Thyroid gland (tissue), 4 donors: ENCODE data around the gene COL6A3.

Source experiments
- POLR2A ChIP-seq, 2 donors: fragments of 450-650 bp; IDR thresholded peaks; one replicate each; pipeline ENCODE4 v1.6.1; 2017; ENCODE audit warnings: antibody characterized with exemption in 2 of 2, mild to moderate bottlenecking in 2 of 2, moderate library complexity in 1 of 2
- TF ChIP-seq, protein P1 (sequence below), 6 experiments: fragments of 200-600 bp in 3 of 6; fragments of 450-650 bp in 3 of 6; sonication (generic) in 3 of 6; IDR thresholded peaks; one replicate each; pipeline ENCODE4 v1.5.1; 2016 to 2019; ENCODE audit warnings: antibody characterized with exemption in 6 of 6, mild to moderate bottlenecking in 2 of 6, inconsistent platforms in 1 of 6, moderate library complexity in 1 of 6

DNA sequence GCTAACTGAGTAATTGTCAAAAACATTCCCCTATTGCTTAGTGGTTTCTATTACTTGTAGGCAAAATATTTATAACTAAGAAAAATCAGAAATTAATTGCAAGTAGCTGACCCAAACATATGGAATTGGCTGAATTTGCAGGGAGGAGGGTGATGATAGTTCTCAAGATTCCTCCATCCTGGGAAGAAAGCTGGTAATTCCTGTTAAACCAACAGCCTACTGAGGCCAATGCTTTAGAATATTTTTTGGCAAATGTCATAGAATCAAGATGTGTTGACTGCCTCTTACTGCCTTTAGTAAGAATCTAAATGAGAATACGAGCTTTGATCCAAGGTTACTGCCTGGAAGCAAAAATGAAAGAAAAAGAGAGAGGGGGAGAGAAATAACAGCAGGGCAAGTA lies 120.0 kb downstream of the COL6A3 start:
- no peak for TF ChIP-seq POLR2A (IDR thresholded peaks at IDR 0.05)
- TF ChIP-seq, protein P1, sequence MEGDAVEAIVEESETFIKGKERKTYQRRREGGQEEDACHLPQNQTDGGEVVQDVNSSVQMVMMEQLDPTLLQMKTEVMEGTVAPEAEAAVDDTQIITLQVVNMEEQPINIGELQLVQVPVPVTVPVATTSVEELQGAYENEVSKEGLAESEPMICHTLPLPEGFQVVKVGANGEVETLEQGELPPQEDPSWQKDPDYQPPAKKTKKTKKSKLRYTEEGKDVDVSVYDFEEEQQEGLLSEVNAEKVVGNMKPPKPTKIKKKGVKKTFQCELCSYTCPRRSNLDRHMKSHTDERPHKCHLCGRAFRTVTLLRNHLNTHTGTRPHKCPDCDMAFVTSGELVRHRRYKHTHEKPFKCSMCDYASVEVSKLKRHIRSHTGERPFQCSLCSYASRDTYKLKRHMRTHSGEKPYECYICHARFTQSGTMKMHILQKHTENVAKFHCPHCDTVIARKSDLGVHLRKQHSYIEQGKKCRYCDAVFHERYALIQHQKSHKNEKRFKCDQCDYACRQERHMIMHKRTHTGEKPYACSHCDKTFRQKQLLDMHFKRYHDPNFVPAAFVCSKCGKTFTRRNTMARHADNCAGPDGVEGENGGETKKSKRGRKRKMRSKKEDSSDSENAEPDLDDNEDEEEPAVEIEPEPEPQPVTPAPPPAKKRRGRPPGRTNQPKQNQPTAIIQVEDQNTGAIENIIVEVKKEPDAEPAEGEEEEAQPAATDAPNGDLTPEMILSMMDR (IDR thresholded peaks at IDR 0.05), result no peak
